ENCODE data around the gene ARHGEF12.

The ARHGEF12 gene

DNA sequence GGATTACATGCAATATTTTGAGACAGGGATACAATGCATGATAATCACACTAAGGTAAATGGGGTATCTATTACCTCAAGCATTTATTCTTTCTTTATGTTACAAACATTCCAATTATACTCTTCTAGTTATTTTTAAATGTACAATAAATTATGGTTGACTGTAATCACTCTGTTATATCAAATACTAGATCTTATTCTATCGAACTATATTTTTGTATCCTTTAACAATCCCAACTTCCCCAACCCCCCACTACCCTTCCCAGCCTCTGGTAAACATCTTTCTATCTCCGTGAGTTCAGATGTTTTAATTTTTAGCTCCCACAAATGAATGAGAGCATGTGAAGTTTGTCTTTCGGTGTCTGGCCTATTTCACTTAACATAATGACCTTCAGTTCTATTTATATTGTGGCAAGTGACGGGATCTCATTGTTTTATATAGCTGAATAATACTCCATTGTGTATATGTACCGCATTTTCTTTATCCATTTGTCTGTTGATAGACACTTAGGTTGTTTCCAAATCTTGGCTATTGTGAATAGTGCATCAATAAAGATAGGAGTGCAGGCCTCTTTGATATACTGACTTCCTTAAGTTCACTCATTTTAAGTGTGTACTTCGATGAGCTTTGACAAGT, 40.5 kb downstream of the ARHGEF12 start:
- peaks cover 5 to 10% of the 10 kb centered on the region in 2 donors for H3K36me3 Mint-ChIP-seq
- peaks cover 3 to 9% of the 10 kb centered on the region in 2 donors for H3K27me3 Mint-ChIP-seq
- H3K4me1 Mint-ChIP-seq = peaks cover 11 to 18% of the 10 kb centered on the region in 2 donors
- H3K27ac Mint-ChIP-seq = no peak overlapping the region
- no peak for DNase-seq
- ATAC-seq (replicated peaks) = no peak
- no peak overlapping the region for H3K4me3 Mint-ChIP-seq
- peaks cover 6% of the 10 kb centered on the region in 2 donors for H3K9me3 Mint-ChIP-seq

DNA sequence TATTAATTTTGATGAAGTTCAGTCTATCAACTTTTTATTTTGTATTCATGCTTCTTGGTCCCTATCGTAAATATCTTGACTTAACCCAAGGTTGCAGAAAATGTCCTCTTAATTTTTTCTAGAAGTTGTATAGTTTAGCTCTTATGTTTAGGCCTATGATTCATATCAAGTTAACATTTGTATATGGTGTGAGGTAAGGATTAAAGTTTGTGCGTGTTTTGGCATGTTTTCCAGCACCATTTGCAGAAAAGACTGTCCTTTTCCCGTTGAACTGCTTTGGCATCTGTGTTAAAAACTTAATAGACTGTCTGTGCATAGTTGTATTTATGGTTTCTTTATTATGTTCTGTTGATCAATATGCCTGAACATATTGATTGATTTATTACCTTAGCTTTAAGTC, 42.3 kb downstream of the ARHGEF12 start:
- no peak for DNase-seq
- no peak overlapping the region for H3K27ac Mint-ChIP-seq
- H3K4me3 Mint-ChIP-seq = no peak overlapping the region
- H3K9me3 Mint-ChIP-seq = peaks cover 6% of the 10 kb centered on the region in 2 donors
- H3K4me1 Mint-ChIP-seq = peaks cover 10 to 21% of the 10 kb centered on the region in 2 donors
- no peak for ATAC-seq (replicated peaks)
- H3K27me3 Mint-ChIP-seq = peaks cover 6 to 16% of the 10 kb centered on the region in 2 donors
- peaks cover 9 to 10% of the 10 kb centered on the region in 2 donors for H3K36me3 Mint-ChIP-seq

DNA sequence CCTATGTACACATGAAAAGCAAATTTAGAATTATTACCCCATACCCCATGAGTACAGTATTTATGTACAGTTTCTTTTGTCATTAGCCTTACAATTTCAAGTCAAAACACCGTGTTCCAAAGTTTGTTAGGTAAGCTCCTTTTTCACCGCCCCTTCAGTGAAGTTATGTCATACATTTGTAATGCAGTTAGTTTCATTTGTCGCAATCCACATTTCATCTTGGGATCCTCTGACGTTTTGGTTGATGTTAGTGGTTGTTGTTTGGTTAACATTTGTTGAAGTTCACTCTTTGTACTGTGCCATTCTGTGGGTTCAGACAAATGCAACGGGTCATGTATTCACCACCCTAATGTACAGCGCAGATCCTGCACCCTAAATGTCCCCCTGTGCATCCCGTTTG, 45.2 kb downstream of the ARHGEF12 start:
- ATAC-seq (replicated peaks) (no peak), DNase-seq (no peak)
- Mint-ChIP-seq H3K4me1 (peaks cover 8 to 21% of the 10 kb centered on the region in 2 donors), H3K27me3 (peaks cover 9 to 16% of the 10 kb centered on the region in 2 donors), H3K9me3 (peaks cover 6% of the 10 kb centered on the region in 2 donors), H3K4me3 (no peak overlapping the region), H3K27ac (no peak overlapping the region), H3K36me3 (peaks cover 9 to 10% of the 10 kb centered on the region in 2 donors)

DNA sequence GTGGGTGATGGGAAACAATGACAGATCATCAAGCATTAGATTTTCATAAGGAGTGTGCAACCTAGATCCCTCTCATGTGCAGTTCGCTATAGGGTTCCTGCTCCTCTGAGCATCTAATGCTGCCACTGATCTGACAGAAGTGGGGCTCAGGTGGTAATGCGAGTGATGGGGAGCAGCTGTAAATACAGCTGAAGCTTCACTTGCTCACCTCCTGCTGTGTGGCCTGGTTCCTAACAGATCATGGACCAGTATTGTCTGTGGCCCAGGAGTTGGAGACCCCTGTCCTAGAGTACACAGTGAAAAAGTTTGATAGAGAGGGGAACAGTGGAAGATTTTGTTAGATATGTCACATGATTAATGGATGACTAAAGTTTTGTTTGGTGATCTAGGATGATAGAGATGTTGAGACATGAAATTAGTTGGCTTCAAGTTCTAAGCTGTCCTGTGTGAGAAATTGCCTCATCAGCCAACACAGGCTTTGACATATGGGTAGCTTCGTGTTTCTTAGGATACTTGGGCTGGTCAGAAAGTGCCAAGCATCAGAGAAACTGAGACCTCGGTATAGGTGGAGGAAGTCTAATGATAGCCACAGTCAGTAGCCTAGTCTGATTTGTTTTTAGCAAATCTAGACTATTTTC, 47.4 kb downstream of the ARHGEF12 start:
- no peak for ATAC-seq (replicated peaks)
- Mint-ChIP-seq H3K36me3 (peaks cover 4 to 9% of the 10 kb centered on the region in 2 donors), H3K4me1 (peaks cover 11 to 26% of the 10 kb centered on the region in 2 donors), H3K9me3 (peaks cover 1 to 4% of the 10 kb centered on the region in 2 donors), H3K27ac (no peak overlapping the region), H3K27me3 (peaks cover 9 to 16% of the 10 kb centered on the region in 2 donors), H3K4me3 (no peak overlapping the region)
- DNase-seq = no peak

- H3K27me3 Mint-ChIP-seq = peaks cover 9 to 19% of the 10 kb centered on the region in 2 donors
- peaks cover 11 to 24% of the 10 kb centered on the region in 2 donors for H3K4me1 Mint-ChIP-seq
- H3K36me3 Mint-ChIP-seq = peaks cover 4 to 8% of the 10 kb centered on the region in 2 donors
- DNase-seq (no peak), ATAC-seq (replicated peaks) (no peak)
- no peak overlapping the region for H3K27ac Mint-ChIP-seq
- no peak overlapping the region for H3K4me3 Mint-ChIP-seq
- H3K9me3 Mint-ChIP-seq = peaks cover 0 to under 1% of the 10 kb centered on the region in 2 donors
These were observed 48.3 kb downstream of the ARHGEF12 start for GRCh38 chr11:120384476-120384875.

- peaks cover 13 to 25% of the 10 kb centered on the region in 2 donors for H3K27me3 Mint-ChIP-seq
- no peak for ATAC-seq (replicated peaks)
- peaks cover 10 to 11% of the 10 kb centered on the region in 2 donors for H3K36me3 Mint-ChIP-seq
- H3K27ac Mint-ChIP-seq = no peak overlapping the region
- H3K4me1 Mint-ChIP-seq = peaks cover 8 to 18% of the 10 kb centered on the region in 2 donors
- no peak for DNase-seq
- peaks cover 3 to 5% of the 10 kb centered on the region in 2 donors for H3K9me3 Mint-ChIP-seq
- H3K4me3 Mint-ChIP-seq = no peak overlapping the region
These were observed 48.9 kb downstream of the ARHGEF12 start for GRCh38 chr11:120385110-120385509.

DNA sequence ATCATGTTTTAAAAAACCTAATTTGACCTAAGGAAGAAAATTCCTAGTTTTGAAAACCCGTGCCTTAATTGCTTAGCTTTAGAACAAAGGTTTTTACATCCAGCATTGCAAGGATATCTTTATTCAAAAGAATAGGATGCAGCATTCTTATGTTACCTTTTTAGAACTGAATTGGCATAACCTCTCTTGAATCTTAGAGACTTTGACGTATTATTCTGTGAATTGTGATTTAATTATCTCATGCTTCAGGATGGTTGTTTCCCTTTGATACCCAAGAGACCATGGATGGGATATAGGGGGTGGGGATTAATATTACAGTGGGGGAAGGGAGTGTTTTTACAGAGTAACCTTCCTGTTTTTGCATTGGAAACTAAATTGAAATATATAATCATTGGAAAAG, 49.4 kb downstream of the ARHGEF12 start:
- no peak for ATAC-seq (replicated peaks)
- peaks cover 4 to 14% of the 10 kb centered on the region in 2 donors for H3K4me1 Mint-ChIP-seq

GRCh38 chr11:120386318-120386717, 50.1 kb downstream of the ARHGEF12 start:
- H3K27me3 Mint-ChIP-seq = peaks cover 13 to 25% of the 10 kb centered on the region in 2 donors
- no peak overlapping the region for H3K4me3 Mint-ChIP-seq
- DNase-seq = no peak
- H3K36me3 Mint-ChIP-seq = peaks cover 11 to 12% of the 10 kb centered on the region in 2 donors
- H3K4me1 Mint-ChIP-seq = peaks cover 4 to 12% of the 10 kb centered on the region in 2 donors
- H3K9me3 Mint-ChIP-seq = peaks cover 3 to 5% of the 10 kb centered on the region in 2 donors
- no peak overlapping the region for H3K27ac Mint-ChIP-seq
- ATAC-seq (replicated peaks) = no peak

More for the DNA sequence above, 49.4 kb downstream of the ARHGEF12 start:
- DNase-seq = no peak
- H3K4me3 Mint-ChIP-seq = no peak overlapping the region
- peaks cover 11 to 12% of the 10 kb centered on the region in 2 donors for H3K36me3 Mint-ChIP-seq
- H3K27me3 Mint-ChIP-seq = peaks cover 13 to 30% of the 10 kb centered on the region in 2 donors
- no peak overlapping the region for H3K27ac Mint-ChIP-seq
- H3K9me3 Mint-ChIP-seq = peaks cover 3 to 5% of the 10 kb centered on the region in 2 donors

GRCh38 chr11:120386774-120387371, 50.7 kb downstream of the ARHGEF12 start:
- peaks cover 3 to 5% of the 10 kb centered on the region in 2 donors for H3K9me3 Mint-ChIP-seq
- no peak for DNase-seq
- H3K4me1 Mint-ChIP-seq = peaks cover 4 to 6% of the 10 kb centered on the region in 2 donors
- H3K36me3 Mint-ChIP-seq = peaks cover 7 to 12% of the 10 kb centered on the region in 2 donors
- ATAC-seq (replicated peaks) = no peak
- no peak overlapping the region for H3K4me3 Mint-ChIP-seq
- peaks cover 8 to 20% of the 10 kb centered on the region in 2 donors for H3K27me3 Mint-ChIP-seq
- no peak overlapping the region for H3K27ac Mint-ChIP-seq

DNA sequence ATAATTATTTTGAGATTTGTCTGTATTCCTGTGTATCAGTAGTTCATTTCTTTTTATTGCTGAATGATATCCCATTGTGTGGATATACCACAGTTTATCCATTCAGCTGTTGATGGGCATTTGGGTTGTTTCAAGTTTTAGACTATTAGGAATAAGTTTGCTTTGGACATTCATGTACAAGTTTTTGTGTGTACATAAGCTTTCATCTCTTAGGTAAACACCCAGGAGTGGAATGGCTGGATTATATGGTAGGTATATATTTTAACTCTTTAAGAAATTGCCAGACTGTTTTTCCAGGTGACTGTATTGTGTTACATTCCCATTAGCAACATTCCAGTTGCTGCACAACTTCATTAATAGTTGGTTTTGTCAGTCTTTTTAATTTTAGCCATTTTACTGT, 52.0 kb downstream of the ARHGEF12 start:
- H3K27ac Mint-ChIP-seq = no peak overlapping the region
- DNase-seq = no peak
- H3K27me3 Mint-ChIP-seq = peaks cover 8 to 21% of the 10 kb centered on the region in 2 donors
- ATAC-seq (replicated peaks) = no peak
- H3K36me3 Mint-ChIP-seq = peaks cover 3 to 12% of the 10 kb centered on the region in 2 donors
- no peak overlapping the region for H3K4me3 Mint-ChIP-seq
- H3K9me3 Mint-ChIP-seq = peaks cover 3 to 5% of the 10 kb centered on the region in 2 donors
- H3K4me1 Mint-ChIP-seq = peaks cover 4 to 6% of the 10 kb centered on the region in 2 donors

GRCh38 chr11:120389693-120390584, 53.7 kb downstream of the ARHGEF12 start:
- ATAC-seq (replicated peaks) (no peak), DNase-seq (no peak)
- peaks cover 4 to 6% of the 10 kb centered on the region in 2 donors for H3K4me1 Mint-ChIP-seq
- H3K36me3 Mint-ChIP-seq = peaks cover 3 to 12% of the 10 kb centered on the region in 2 donors
- peaks cover 3 to 5% of the 10 kb centered on the region in 2 donors for H3K9me3 Mint-ChIP-seq
- H3K27ac Mint-ChIP-seq = no peak overlapping the region
- peaks cover 8 to 26% of the 10 kb centered on the region in 2 donors for H3K27me3 Mint-ChIP-seq
- no peak overlapping the region for H3K4me3 Mint-ChIP-seq

DNA sequence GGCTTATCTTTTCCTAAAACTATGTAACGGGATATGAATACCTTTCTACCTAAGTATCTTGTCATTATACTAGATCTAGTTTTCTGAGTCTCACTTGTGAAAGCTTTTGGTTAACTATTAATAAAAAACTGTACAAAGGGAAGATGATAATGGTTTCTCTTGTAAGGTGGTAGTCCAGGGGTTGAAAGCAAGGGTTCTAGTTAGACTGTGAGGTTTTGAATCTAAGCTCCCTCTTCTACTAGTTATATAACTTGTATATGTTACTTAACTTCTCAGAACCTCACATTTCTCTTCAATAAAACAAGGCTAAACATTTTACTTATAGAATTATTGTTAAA, 54.3 kb downstream of the ARHGEF12 start:
- H3K36me3 Mint-ChIP-seq = peaks cover 7 to 12% of the 10 kb centered on the region in 2 donors
- DNase-seq = no peak
- peaks cover 4 to 6% of the 10 kb centered on the region in 2 donors for H3K4me1 Mint-ChIP-seq
- ATAC-seq (replicated peaks) = no peak
- no peak overlapping the region for H3K4me3 Mint-ChIP-seq
- H3K27me3 Mint-ChIP-seq = peaks cover 8 to 31% of the 10 kb centered on the region in 2 donors
- H3K27ac Mint-ChIP-seq = no peak overlapping the region
- peaks cover 7 to 8% of the 10 kb centered on the region in 2 donors for H3K9me3 Mint-ChIP-seq

GRCh38 chr11:120391292-120391691, 55.1 kb downstream of the ARHGEF12 start:
- Mint-ChIP-seq H3K27me3 (peaks cover 8 to 36% of the 10 kb centered on the region in 2 donors), H3K4me1 (peaks cover 4 to 6% of the 10 kb centered on the region in 2 donors), H3K27ac (no peak overlapping the region), H3K4me3 (no peak overlapping the region), H3K9me3 (peaks cover 7 to 8% of the 10 kb centered on the region in 2 donors), H3K36me3 (peaks cover 7 to 12% of the 10 kb centered on the region in 2 donors)
- ATAC-seq (replicated peaks) = no peak
- DNase-seq = no peak

DNA sequence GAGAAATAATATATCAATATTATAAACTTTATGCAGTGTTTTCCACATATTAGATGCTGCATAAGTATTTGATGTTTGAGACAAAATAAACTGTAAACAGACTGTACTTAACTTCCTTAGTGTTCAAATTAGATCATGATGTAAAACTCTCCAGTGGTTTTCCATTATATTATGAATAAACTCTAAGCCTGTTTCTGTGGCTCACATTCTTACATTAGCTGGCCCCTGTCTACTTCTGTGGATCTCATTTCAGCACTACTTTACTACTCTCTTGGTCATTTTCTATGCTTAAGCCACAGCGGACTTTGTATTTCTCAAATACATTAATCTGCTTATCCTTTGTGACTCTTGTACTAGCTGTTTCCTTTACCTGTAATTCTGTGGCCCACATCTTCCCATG, 55.6 kb downstream of the ARHGEF12 start:
- H3K4me1 Mint-ChIP-seq = peaks cover 4 to 6% of the 10 kb centered on the region in 2 donors
- peaks cover 7 to 8% of the 10 kb centered on the region in 2 donors for H3K9me3 Mint-ChIP-seq
- ATAC-seq (replicated peaks) = no peak
- H3K27me3 Mint-ChIP-seq = peaks cover 8 to 36% of the 10 kb centered on the region in 2 donors
- no peak for DNase-seq
- H3K4me3 Mint-ChIP-seq = no peak overlapping the region
- peaks cover 7 to 12% of the 10 kb centered on the region in 2 donors for H3K36me3 Mint-ChIP-seq
- H3K27ac Mint-ChIP-seq = no peak overlapping the region
